ENCODE results near the gene UMODL1.

UMODL1 gene

DNA sequence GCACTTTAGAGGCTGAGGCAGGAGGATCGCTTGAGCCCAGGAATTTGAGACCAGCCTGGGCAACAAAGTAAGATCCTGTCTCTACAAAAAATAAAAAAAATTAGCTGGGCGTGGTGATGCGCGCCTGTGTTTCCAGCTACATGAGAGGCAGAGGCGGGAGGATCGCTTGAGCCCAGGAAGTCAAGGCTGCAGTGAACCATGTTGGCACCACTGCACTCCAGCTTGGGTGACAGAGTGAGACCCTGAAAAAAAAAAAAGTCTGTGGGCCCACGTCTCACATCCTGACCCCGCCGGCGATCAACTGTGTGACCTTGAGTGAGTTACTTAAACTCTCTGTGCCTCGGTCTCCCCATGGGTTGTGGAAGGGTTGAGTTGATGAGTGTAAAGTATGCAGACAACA is 48.2 kb upstream of the UMODL1 start (continued):
- no peak for TF ChIP-seq ZNF10 (tag by site-specific recombination; IDR thresholded peaks at IDR 0.05)
- TF ChIP-seq ZNF121 (tag by site-specific recombination; IDR thresholded peaks at IDR 0.05) = no peak
- no peak for TF ChIP-seq ZFP3 (tag by site-specific recombination; IDR thresholded peaks at IDR 0.05; ENCODE audit: low read depth)
- no peak for TF ChIP-seq ZNF76 (tag by site-specific recombination; IDR thresholded peaks at IDR 0.05; ENCODE audit: borderline replicate concordance, low read depth)
- no peak for TF ChIP-seq ZNF529 (tag by site-specific recombination; IDR thresholded peaks at IDR 0.05; ENCODE audit: insufficient replicate concordance)
- no peak for TF ChIP-seq RBAK (tag by site-specific recombination; IDR thresholded peaks at IDR 0.05)
- no peak for TF ChIP-seq ZNF16 (tag by site-specific recombination; IDR thresholded peaks at IDR 0.05; ENCODE audit: low read depth)
- no peak for TF ChIP-seq KLF16 (tag by site-specific recombination; IDR thresholded peaks at IDR 0.05)

DNA sequence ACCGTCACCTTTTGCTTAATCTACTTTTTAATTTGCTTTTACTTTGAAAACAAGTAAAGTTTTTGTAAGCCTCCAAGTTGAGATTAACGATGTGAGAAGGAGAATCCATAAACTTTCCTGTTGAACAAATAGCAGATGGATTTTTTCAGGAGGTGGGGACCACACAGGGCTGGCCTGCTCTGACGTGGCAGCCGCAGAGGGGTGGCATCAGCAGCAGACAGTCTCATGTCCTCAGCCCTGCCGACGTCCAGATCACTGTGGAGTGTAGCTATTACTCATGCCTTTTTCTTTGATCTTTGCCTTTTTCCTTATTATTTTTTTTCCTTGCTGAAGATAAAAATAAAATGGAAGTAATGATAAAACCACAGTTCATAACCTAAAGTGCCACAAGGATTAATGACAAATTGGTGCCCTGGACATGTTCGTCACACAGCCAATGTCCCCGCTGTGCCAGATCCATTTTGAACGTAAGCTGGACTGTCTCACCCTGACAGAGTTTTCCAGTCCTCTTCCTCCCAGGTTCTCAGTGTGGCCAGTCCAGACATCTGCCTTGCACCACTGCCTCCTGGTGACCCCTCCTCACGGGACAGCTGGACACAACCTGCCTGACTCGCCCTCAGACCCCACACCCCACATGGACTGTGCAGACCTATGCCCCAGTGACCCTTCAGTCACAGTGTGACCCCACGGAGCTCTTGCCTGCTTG is 45.6 kb upstream of the UMODL1 start:
- Histone ChIP-seq H3K9me3 (ENCODE audit: control insufficient read depth, insufficient read depth, low read depth, low read length) (no peaks in the 10 kb centered on the region), H3K4me3 (ENCODE audit: low read depth, low read length) (no peak overlapping the region), H3K27ac (ENCODE audit: extremely low read depth, low read depth, low read length) (no peak overlapping the region), H3K36me3 (ENCODE audit: control insufficient read depth in 2 of 2, insufficient read depth in 1 of 2, low read length in 2 of 2) (no peaks in the 10 kb centered on the region), H3K4me1 (ENCODE audit: control insufficient read depth, insufficient read depth, low read length) (no peaks in the 10 kb centered on the region)
- ChIA-PET CTCF (interaction anchor here (1.0 to 1.1 kb wide), 2 partner anchors 16 to 18 kb away, joined by 3 to 5 read pairs; no protein-coding TSS in a partner anchor), POLR2A (no interaction called here)
- no peak for TF ChIP-seq ZNF138 (tag by site-specific recombination; IDR thresholded peaks at IDR 0.05; ENCODE audit: borderline replicate concordance)
- TF ChIP-seq ZNF776 (tag by site-specific recombination; IDR thresholded peaks at IDR 0.05; ENCODE audit: borderline replicate concordance) = no peak
- TF ChIP-seq ZNF132 (tag by site-specific recombination; IDR thresholded peaks at IDR 0.05; ENCODE audit: borderline replicate concordance) = no peak
- no peak for TF ChIP-seq ZBTB8A (tag by site-specific recombination; IDR thresholded peaks at IDR 0.05)
- no peak for TF ChIP-seq ZNF223 (tag by site-specific recombination; IDR thresholded peaks at IDR 0.05)
- TF ChIP-seq, protein P1, sequence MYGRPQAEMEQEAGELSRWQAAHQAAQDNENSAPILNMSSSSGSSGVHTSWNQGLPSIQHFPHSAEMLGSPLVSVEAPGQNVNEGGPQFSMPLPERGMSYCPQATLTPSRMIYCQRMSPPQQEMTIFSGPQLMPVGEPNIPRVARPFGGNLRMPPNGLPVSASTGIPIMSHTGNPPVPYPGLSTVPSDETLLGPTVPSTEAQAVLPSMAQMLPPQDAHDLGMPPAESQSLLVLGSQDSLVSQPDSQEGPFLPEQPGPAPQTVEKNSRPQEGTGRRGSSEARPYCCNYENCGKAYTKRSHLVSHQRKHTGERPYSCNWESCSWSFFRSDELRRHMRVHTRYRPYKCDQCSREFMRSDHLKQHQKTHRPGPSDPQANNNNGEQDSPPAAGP (tag by site-specific recombination; IDR thresholded peaks at IDR 0.05) = no peak
- TF ChIP-seq ZNF423 (tag by site-specific recombination; IDR thresholded peaks at IDR 0.05) = no peak
- no peak for TF ChIP-seq ZNF549 (tag by site-specific recombination; IDR thresholded peaks at IDR 0.05)
- no peak for TF ChIP-seq ZFP41 (tag by site-specific recombination; IDR thresholded peaks at IDR 0.05; ENCODE audit: borderline replicate concordance)
- no peak for TF ChIP-seq ZNF530 (tag by site-specific recombination; IDR thresholded peaks at IDR 0.05; ENCODE audit: low read depth)
- no peak for TF ChIP-seq ZNF843 (tag by site-specific recombination; IDR thresholded peaks at IDR 0.05)
- TF ChIP-seq ZNF416 (tag by site-specific recombination; IDR thresholded peaks at IDR 0.05) = no peak
- TF ChIP-seq SCRT1 (tag by site-specific recombination; IDR thresholded peaks at IDR 0.05; ENCODE audit: borderline replicate concordance) = no peak
- TF ChIP-seq ZNF335 (tag by site-specific recombination; conservative IDR thresholded peaks at IDR 0.05) = no peak

DNA sequence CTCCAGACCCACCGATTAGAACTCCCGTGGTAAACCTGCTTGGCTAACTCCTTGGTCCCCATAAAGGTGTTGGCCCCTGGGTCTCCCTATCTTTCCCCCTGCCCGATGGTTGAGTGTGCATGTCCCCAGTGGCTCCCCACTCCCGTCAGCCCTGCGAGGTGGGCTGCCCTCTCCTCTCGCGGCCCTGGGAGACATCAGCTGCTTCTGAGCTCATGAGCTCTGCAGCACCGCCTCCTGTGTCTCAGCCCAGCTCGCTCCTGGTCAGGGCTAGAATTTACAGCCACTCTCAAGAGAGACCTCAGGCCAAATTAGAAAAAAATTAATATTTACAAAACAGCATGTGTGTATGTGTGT is 45.1 kb upstream of the UMODL1 start:
- H3K9me3 ChIP-seq (ENCODE audit: control insufficient read depth, insufficient read depth, low read depth, low read length) = no peaks in the 10 kb centered on the region
- CTCF ChIA-PET = interaction anchor here (1.1 kb wide), 1 partner anchor 18 kb away, joined by 5 read pairs; no protein-coding TSS in a partner anchor
- no peaks in the 10 kb centered on the region for H3K36me3 ChIP-seq (ENCODE audit: control insufficient read depth in 2 of 2, insufficient read depth in 1 of 2, low read length in 2 of 2)
- no peak overlapping the region for H3K4me3 ChIP-seq (ENCODE audit: low read depth, low read length)
- H3K4me1 ChIP-seq (ENCODE audit: control insufficient read depth, insufficient read depth, low read length) = no peaks in the 10 kb centered on the region
- POLR2A ChIA-PET = no interaction called here
- no peak overlapping the region for H3K27ac ChIP-seq (ENCODE audit: extremely low read depth, low read depth, low read length)
- TF ChIP-seq ZNF768 (tag by site-specific recombination; IDR thresholded peaks at IDR 0.05) = no peak
- TF ChIP-seq, protein P2, sequence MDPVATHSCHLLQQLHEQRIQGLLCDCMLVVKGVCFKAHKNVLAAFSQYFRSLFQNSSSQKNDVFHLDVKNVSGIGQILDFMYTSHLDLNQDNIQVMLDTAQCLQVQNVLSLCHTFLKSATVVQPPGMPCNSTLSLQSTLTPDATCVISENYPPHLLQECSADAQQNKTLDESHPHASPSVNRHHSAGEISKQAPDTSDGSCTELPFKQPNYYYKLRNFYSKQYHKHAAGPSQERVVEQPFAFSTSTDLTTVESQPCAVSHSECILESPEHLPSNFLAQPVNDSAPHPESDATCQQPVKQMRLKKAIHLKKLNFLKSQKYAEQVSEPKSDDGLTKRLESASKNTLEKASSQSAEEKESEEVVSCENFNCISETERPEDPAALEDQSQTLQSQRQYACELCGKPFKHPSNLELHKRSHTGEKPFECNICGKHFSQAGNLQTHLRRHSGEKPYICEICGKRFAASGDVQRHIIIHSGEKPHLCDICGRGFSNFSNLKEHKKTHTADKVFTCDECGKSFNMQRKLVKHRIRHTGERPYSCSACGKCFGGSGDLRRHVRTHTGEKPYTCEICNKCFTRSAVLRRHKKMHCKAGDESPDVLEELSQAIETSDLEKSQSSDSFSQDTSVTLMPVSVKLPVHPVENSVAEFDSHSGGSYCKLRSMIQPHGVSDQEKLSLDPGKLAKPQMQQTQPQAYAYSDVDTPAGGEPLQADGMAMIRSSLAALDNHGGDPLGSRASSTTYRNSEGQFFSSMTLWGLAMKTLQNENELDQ (tag by site-specific recombination; IDR thresholded peaks at IDR 0.05; ENCODE audit: low read depth) = no peak
- no peak for TF ChIP-seq KLF9 (tag by site-specific recombination; IDR thresholded peaks at IDR 0.05; ENCODE audit: low read depth)
- TF ChIP-seq, protein P3, sequence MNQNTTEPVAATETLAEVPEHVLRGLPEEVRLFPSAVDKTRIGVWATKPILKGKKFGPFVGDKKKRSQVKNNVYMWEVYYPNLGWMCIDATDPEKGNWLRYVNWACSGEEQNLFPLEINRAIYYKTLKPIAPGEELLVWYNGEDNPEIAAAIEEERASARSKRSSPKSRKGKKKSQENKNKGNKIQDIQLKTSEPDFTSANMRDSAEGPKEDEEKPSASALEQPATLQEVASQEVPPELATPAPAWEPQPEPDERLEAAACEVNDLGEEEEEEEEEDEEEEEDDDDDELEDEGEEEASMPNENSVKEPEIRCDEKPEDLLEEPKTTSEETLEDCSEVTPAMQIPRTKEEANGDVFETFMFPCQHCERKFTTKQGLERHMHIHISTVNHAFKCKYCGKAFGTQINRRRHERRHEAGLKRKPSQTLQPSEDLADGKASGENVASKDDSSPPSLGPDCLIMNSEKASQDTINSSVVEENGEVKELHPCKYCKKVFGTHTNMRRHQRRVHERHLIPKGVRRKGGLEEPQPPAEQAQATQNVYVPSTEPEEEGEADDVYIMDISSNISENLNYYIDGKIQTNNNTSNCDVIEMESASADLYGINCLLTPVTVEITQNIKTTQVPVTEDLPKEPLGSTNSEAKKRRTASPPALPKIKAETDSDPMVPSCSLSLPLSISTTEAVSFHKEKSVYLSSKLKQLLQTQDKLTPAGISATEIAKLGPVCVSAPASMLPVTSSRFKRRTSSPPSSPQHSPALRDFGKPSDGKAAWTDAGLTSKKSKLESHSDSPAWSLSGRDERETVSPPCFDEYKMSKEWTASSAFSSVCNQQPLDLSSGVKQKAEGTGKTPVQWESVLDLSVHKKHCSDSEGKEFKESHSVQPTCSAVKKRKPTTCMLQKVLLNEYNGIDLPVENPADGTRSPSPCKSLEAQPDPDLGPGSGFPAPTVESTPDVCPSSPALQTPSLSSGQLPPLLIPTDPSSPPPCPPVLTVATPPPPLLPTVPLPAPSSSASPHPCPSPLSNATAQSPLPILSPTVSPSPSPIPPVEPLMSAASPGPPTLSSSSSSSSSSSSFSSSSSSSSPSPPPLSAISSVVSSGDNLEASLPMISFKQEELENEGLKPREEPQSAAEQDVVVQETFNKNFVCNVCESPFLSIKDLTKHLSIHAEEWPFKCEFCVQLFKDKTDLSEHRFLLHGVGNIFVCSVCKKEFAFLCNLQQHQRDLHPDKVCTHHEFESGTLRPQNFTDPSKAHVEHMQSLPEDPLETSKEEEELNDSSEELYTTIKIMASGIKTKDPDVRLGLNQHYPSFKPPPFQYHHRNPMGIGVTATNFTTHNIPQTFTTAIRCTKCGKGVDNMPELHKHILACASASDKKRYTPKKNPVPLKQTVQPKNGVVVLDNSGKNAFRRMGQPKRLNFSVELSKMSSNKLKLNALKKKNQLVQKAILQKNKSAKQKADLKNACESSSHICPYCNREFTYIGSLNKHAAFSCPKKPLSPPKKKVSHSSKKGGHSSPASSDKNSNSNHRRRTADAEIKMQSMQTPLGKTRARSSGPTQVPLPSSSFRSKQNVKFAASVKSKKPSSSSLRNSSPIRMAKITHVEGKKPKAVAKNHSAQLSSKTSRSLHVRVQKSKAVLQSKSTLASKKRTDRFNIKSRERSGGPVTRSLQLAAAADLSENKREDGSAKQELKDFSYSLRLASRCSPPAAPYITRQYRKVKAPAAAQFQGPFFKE (tag by site-specific recombination; IDR thresholded peaks at IDR 0.05; ENCODE audit: borderline replicate concordance) = no peak

Data from HEK293 (cell line).